Measurements from ENCODE around the gene FRZB.

FRZB gene

DNA sequence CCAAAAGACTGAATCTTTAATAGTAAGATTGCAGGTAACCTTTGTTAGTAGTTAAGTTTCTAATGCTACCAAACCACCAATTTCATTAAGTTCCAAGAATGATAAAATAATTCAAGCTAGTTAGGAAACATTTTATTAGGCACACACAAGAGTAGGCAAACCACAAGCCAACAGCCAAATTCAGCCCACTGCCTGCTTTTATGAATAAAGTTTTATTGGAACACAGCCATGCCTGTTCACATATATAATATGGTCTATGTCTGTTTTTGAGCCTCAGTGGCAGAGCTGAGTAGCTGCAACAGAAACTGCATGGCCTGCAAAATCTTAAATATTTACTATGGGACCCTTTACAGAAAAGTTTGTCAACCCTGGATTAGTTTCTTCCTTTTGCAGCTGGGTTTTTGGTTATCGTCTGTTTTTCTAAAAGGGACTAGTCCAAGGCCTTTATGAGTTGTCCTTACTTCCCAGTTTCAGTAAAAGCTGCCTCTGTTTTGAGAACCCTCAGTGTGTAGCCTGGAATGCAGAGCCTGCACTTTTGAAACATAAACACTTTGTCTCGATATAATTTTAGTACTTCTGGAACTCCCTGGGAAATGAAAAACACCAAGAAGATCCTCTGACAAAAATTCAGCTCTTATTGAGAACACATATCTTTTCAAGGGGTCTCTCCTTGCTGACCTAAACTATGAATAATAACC lies 39.1 kb downstream of the FRZB start:
- DNase-seq (ENCODE audit: low read depth), result no peak
- TF ChIP-seq, protein P1, sequence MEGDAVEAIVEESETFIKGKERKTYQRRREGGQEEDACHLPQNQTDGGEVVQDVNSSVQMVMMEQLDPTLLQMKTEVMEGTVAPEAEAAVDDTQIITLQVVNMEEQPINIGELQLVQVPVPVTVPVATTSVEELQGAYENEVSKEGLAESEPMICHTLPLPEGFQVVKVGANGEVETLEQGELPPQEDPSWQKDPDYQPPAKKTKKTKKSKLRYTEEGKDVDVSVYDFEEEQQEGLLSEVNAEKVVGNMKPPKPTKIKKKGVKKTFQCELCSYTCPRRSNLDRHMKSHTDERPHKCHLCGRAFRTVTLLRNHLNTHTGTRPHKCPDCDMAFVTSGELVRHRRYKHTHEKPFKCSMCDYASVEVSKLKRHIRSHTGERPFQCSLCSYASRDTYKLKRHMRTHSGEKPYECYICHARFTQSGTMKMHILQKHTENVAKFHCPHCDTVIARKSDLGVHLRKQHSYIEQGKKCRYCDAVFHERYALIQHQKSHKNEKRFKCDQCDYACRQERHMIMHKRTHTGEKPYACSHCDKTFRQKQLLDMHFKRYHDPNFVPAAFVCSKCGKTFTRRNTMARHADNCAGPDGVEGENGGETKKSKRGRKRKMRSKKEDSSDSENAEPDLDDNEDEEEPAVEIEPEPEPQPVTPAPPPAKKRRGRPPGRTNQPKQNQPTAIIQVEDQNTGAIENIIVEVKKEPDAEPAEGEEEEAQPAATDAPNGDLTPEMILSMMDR (IDR thresholded peaks at IDR 0.05; ENCODE audit: insufficient read depth, low read depth, low read length, missing control alignments), result no peak
- H3K4me3 ChIP-seq (ENCODE audit: low read length), result no peak overlapping the region

DNA sequence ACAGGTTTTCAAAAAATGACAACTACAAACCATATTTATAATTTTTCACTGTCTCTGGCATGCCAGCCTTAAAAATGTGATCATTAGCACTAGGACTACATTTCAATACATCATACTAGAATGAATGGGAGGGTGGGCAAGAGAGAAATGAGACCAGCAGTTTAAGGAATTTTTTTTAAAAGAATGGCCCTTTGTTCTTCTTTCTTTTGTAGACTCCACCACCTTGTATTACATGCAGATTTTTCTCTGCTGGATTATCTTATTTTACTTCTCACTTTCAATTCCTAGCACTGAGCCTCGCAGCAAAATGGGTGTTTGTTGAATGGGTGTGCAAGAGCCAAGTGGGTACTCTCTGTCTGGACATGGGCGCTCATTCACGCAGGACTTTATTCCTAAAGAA lies 39.9 kb downstream of the FRZB start:
- no peak overlapping the region for H3K4me3 ChIP-seq (ENCODE audit: low read length)
- TF ChIP-seq, protein P1 (IDR thresholded peaks at IDR 0.05; ENCODE audit: insufficient read depth, low read depth, low read length, missing control alignments), result no peak
- DNase-seq (ENCODE audit: low read depth), result no peak

DNA sequence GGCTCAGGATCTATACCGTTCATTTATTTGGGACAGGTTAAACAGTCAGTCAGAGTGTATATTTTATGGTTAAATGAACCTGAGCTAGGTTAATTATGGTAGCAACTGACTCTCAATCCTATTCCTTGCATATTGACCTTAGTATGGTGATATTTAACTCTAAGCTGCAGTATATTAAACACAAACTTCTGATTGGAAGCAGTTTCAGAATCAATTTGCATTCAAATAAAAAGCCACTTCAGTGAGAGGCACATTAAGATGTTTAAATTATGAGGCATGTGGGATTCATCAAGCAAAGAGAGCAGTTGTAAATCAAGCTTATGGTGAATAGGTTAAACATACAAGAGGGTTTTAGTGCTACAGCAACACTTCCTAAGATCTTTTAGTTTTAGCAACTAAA lies 40.4 kb downstream of the FRZB start:
- TF ChIP-seq, protein P1 (IDR thresholded peaks at IDR 0.05; ENCODE audit: insufficient read depth, low read depth, low read length, missing control alignments), result no peak
- DNase-seq (ENCODE audit: low read depth), result no peak
- no peak overlapping the region for H3K4me3 ChIP-seq (ENCODE audit: low read length)

DNA sequence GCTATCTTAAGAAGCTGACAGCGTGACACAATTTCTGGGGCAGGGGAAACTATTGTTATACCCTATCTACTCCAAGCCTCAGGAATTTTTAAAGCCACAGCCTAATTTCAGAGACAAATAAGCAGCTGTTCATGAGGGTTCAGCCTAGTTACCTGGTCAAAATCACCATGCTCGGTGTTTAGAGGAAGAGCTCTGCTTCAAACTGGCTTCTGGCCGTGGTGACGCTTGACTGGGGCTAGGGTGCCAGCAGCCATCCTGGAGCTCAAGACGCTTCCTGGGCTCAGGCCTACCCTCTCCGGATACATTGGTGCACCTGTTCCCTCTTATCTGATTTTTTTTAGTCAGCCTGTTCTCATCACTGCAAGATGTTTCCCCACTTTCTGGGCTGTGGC lies 41.7 kb downstream of the FRZB start:
- no peak overlapping the region for H3K4me3 ChIP-seq (ENCODE audit: low read length)
- TF ChIP-seq, protein P1 (IDR thresholded peaks at IDR 0.05; ENCODE audit: insufficient read depth, low read depth, low read length, missing control alignments), result no peak
- DNase-seq (ENCODE audit: low read depth), result no peak

DNA sequence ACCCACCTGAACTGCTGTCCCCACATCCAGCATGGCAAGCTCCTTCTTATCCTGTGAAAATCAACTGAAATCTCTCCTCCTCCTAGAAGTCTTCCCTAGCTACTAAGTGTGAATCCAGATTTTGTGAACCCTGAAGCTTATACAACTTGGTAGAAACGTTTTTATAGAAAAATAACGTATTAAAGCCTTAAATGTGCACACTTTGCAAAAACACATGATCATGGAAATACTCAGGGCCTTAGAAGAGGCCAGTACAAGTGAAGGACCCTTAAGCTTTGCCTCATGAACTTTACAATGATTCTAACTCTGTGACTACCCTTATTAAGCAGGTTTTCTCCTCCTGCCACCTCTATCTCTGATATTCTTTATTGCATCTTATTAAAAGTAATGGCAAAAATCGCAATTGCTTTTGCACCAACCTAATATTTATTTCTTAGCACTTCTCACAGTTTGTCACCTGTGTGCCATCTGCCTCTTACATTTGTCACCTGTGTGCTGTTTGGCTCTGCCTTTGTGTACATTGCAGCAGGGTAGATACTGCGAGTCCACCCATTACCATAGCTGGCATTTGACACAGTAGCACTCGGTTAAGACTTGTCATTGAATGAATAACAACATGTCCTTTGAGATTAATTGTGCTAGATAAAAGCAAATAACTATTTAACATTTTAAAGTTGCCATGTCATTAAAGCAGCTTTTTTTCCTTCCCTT lies 42.2 kb downstream of the FRZB start:
- no peak overlapping the region for H3K4me3 ChIP-seq (ENCODE audit: low read length)
- no peak for DNase-seq (ENCODE audit: low read depth)
- TF ChIP-seq, protein P1 (IDR thresholded peaks at IDR 0.05; ENCODE audit: insufficient read depth, low read depth, low read length, missing control alignments), result no peak

DNA sequence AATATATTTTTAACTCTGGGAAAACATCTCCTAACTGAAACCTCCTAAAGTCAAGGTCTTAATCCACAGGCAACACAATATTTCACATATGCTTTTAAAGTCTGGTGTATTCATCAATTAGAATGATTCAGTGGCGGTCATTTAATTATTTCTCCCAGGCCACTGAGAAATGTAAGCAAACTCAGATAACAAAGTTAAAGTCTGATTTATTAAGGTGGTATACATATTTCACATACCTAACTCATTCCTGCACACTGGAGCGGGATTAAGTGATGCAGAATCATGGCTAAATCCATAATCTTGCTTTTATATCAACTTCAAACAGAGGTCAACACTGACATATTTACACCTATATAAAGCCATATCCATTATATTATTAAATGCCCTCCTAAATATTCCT lies 43.7 kb downstream of the FRZB start:
- no peak for DNase-seq (ENCODE audit: low read depth)

More for the DNA sequence above, 43.7 kb downstream of the FRZB start:
- TF ChIP-seq, protein P1 (IDR thresholded peaks at IDR 0.05; ENCODE audit: insufficient read depth, low read depth, low read length, missing control alignments), result no peak
- H3K4me3 ChIP-seq (ENCODE audit: low read length), result no peak overlapping the region

Data from epithelial cell of esophagus (primary cell).